ENCODE results near the gene TCF7L2. TPM values are rescaled to one million over a fixed set of nuclear protein-coding genes. Genes with fewer than 3 reads are reported as not detected.

Gene TCF7L2
- total RNA-seq, 1 experiment from 2014 or later: 45.2 TPM

DNA sequence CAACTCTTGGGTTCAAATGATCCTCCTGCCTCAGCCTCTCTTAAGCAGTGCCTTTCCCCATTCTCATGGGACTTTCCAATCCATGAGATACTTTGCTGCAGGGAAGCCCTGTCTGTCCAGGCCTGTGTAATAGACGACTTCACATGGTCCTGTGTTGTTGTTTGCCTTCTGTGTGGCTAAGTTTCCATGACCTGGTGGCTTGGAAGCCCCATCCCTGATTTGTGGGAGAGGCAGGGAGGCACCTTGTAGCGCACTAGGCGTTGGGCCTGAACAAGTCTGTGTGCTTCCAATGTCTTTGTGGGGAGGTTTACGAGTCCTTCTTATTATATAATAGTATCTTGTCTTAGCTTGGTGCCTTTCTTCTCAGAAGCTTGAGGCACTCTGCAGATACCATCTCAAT lies 49.1 kb downstream of the TCF7L2 start:
- ChIA-PET CTCF (no interaction called here), POLR2A (no interaction called here)
- H3K27me3 ChIP-seq (ENCODE audit: control insufficient read depth, insufficient read depth, low read length): no peaks in the 10 kb centered on the region
- ATAC-seq (no peak), DNase-seq (ENCODE audit: low read depth, low spot score) (no peak)
- TF ChIP-seq, protein P1, sequence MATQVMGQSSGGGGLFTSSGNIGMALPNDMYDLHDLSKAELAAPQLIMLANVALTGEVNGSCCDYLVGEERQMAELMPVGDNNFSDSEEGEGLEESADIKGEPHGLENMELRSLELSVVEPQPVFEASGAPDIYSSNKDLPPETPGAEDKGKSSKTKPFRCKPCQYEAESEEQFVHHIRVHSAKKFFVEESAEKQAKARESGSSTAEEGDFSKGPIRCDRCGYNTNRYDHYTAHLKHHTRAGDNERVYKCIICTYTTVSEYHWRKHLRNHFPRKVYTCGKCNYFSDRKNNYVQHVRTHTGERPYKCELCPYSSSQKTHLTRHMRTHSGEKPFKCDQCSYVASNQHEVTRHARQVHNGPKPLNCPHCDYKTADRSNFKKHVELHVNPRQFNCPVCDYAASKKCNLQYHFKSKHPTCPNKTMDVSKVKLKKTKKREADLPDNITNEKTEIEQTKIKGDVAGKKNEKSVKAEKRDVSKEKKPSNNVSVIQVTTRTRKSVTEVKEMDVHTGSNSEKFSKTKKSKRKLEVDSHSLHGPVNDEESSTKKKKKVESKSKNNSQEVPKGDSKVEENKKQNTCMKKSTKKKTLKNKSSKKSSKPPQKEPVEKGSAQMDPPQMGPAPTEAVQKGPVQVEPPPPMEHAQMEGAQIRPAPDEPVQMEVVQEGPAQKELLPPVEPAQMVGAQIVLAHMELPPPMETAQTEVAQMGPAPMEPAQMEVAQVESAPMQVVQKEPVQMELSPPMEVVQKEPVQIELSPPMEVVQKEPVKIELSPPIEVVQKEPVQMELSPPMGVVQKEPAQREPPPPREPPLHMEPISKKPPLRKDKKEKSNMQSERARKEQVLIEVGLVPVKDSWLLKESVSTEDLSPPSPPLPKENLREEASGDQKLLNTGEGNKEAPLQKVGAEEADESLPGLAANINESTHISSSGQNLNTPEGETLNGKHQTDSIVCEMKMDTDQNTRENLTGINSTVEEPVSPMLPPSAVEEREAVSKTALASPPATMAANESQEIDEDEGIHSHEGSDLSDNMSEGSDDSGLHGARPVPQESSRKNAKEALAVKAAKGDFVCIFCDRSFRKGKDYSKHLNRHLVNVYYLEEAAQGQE (IDR thresholded peaks at IDR 0.05; ENCODE audit: insufficient read depth in 1 of 2, low read depth in 2 of 2, low read length in 1 of 2): no peak
- TF ChIP-seq SIN3A (IDR thresholded peaks at IDR 0.05; ENCODE audit: borderline replicate concordance, insufficient read depth, low read depth, low read length): no peak
- in situ Hi-C loops (cut with HindIII; ENCODE audit: low pct_unique_long_range_greater_than_20kb, low sequenced_read_pairs) (no loop called here), intact Hi-C loops (cut with micrococcal nuclease; ENCODE audit: unreplicated experiment) (no loop called here)
- no peaks in the 10 kb centered on the region for H3K9me3 ChIP-seq (ENCODE audit: control insufficient read depth, insufficient read depth, low read depth, low read length)
- no peak overlapping the region for H3K4me3 ChIP-seq (ENCODE audit: low read depth in 2 of 2, low read length in 2 of 2)
- BruUV-seq (replicated peaks): no TSS peak
- H3K27ac ChIP-seq (ENCODE audit: low read length): peak overlapping the region; percentile 62; the same call in 1 of the 2 replicates
- H3K36me3 ChIP-seq (ENCODE audit: control insufficient read depth, insufficient read depth, low read length): no peaks in the 10 kb centered on the region
- H3K4me1 ChIP-seq (ENCODE audit: control insufficient read depth, insufficient read depth, low read length): peaks cover 73% of the 10 kb centered on the region

DNA sequence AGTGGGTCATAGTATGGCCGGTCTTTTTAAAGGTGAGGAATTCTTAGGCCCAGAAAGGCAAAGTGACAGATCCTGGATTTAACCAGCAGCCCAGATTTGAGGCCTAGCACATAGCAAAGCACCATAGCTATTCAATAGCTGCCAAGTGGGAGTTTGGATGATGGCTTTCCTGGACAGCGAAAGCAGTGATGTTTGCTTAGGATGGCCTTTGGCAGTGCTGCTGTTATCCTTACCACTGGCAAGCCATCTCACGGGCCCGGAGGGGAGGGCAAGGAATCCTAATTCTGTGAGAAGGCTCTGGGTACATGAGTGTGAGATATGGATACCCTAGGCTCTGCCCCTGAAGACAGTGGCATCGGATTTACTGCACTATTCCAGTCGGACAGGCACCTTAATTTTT lies 50.4 kb downstream of the TCF7L2 start:
- H3K27ac ChIP-seq (ENCODE audit: low read length): peak overlapping the region; percentile 55
- H3K36me3 ChIP-seq (ENCODE audit: control insufficient read depth, insufficient read depth, low read length): no peaks in the 10 kb centered on the region
- peaks cover 72% of the 10 kb centered on the region for H3K4me1 ChIP-seq (ENCODE audit: control insufficient read depth, insufficient read depth, low read length)
- no peaks in the 10 kb centered on the region for H3K9me3 ChIP-seq (ENCODE audit: control insufficient read depth, insufficient read depth, low read depth, low read length)
- CTCF ChIA-PET: no interaction called here
- H3K4me3 ChIP-seq (ENCODE audit: low read depth in 2 of 2, low read length in 2 of 2): no peak overlapping the region
- POLR2A ChIA-PET: interaction anchor here (0.6 kb wide), 1 partner anchor 12 kb away, joined by 3 read pairs; no protein-coding TSS in a partner anchor
- no TSS peak for BruUV-seq (replicated peaks)
- intact Hi-C loops (cut with micrococcal nuclease; ENCODE audit: unreplicated experiment) (no loop called here), in situ Hi-C loops (cut with HindIII; ENCODE audit: low pct_unique_long_range_greater_than_20kb, low sequenced_read_pairs) (no loop called here)
- ATAC-seq: 0 out of 2 replicates have a peak, but pooled peaks have one; percentile 7
- DNase-seq (ENCODE audit: low read depth, low spot score): no peak
- TF ChIP-seq TCF7L2 (IDR thresholded peaks at IDR 0.05; ENCODE audit: low read depth, low read length) (no peak), CTCF (IDR thresholded peaks at IDR 0.05) (no peak), POLR2AphosphoS5 (IDR thresholded peaks at IDR 0.05; ENCODE audit: low read depth, low read length) (no peak), SIN3A (IDR thresholded peaks at IDR 0.05; ENCODE audit: borderline replicate concordance, insufficient read depth, low read depth, low read length) (no peak)
- TF ChIP-seq, protein P1 (IDR thresholded peaks at IDR 0.05; ENCODE audit: insufficient read depth in 1 of 2, low read depth in 2 of 2, low read length in 1 of 2): no peak
- H3K27me3 ChIP-seq (ENCODE audit: control insufficient read depth, insufficient read depth, low read length): no peaks in the 10 kb centered on the region
